GM12874 (cell line): ENCODE measurements around the gene LHB.

ENCODE experiments used
- CTCF ChIP-seq: IDR thresholded peaks from 2 replicates; pipeline ENCODE4 v1.5.1; 2011; ENCODE audit warnings: low read depth, mild to moderate bottlenecking, control low read depth, low read length, moderate library complexity; ENCODE audit not compliant: insufficient read depth

The LHB gene

GRCh38 chr19:48970139-48970766 is 46.6 kb downstream of the LHB start:
- no peak for TF ChIP-seq CTCF

GRCh38 chr19:48969276-48970138 is 47.4 kb downstream of the LHB start:
- no peak for TF ChIP-seq CTCF

DNA sequence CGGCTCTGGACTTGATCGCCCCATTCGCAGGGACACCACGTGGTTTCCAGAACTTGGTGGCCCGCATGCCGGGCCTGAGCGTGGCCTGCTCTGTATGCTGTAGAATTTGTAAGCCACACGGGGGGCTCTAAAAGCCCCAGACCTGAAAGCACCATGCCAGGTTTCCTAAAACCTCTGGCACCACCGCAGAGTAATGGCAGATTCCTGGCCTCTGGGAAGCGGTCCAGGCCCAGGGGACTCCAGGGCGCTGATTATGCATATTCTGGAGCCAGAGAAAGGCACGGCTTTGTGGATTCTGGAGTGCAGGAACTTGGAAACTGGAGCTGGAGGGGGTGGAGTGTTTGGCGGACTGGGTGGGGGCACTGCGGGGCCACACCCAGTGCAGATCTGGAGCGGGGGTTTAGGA is 48.1 kb downstream of the LHB start:
- no peak for TF ChIP-seq CTCF

- no peak for TF ChIP-seq CTCF
These were observed 48.7 kb downstream of the LHB start for GRCh38 chr19:48968179-48968661.

DNA sequence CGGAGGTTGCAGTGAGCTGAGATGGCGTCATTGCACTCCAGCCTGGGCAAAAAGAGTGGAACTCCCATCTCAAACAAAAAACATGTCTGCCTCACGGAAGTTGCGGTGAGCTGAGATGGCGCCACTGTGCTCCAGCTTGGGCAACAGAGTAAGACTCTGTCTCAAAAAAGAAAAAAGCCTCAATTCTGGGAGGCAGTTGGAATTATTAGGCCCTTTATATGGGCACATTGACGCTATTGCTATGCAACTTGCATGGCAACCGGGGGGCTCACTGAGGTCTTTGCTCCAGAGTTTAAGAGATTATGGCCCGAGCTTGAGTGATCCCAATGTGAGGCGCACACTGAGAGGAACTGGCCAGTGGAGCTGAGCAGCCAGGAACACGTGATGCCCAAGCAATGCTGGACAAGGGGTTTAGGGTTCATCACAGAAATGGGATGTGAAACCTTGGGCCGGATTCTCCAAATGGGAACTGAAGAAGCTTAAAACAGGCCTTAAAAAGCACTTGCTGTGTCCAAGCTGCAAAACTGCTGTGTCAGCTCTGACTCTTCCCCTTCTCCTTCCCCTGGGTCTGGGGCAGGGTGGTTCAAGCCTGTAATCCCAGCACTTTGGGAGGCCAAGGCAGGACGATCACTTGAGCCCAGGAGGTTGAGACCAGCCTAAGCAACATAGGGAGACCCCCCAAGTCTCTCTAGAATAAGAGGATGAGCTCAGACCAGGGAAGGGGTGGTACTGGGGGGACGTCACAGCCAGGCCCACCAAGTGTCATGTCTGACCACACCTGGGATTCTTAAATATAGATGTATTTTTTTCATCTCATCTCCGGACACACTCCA is 49.3 kb downstream of the LHB start:
- no peak for TF ChIP-seq CTCF

GRCh38 chr19:48966541-48967345 is 50.1 kb downstream of the LHB start:
- TF ChIP-seq CTCF = no peak
